Ishikawa (cell line): ENCODE data around the gene RNFT2.

ENCODE experiments used
- CEBPB ChIP-seq: IDR thresholded peaks from 2 replicates; pipeline ENCODE4 v1.6.1; 2012
- CREB1 ChIP-seq: IDR thresholded peaks from 2 replicates; pipeline ENCODE4 v1.6.1; 2012; ENCODE audit warnings: low read depth
- EGR1 ChIP-seq: IDR thresholded peaks from 2 replicates; pipeline ENCODE4 v1.6.1; 2012
- EP300 ChIP-seq: IDR thresholded peaks from 2 replicates; pipeline ENCODE4 v1.6.1; 2012; ENCODE audit warnings: borderline replicate concordance
- FOXM1 ChIP-seq: IDR thresholded peaks from 2 replicates; pipeline ENCODE4 v1.6.1; 2012; ENCODE audit warnings: low read depth, borderline replicate concordance
- MAX ChIP-seq: IDR thresholded peaks from 2 replicates; pipeline ENCODE4 v1.6.1; 2012
- NFIC ChIP-seq: IDR thresholded peaks from 2 replicates; pipeline ENCODE4 v1.6.1; 2012
- RAD21 ChIP-seq: IDR thresholded peaks from 2 replicates; pipeline ENCODE4 v1.6.1; 2012; ENCODE audit warnings: low read depth
- REST ChIP-seq: IDR thresholded peaks from 2 replicates; pipeline ENCODE4 v1.6.1; 2012; ENCODE audit warnings: low read depth, mild to moderate bottlenecking
- TAF1 ChIP-seq: IDR thresholded peaks from 2 replicates; pipeline ENCODE4 v1.6.1; 2012; ENCODE audit warnings: low read depth, mild to moderate bottlenecking
- TCF12 ChIP-seq: IDR thresholded peaks from 2 replicates; pipeline ENCODE4 v1.6.1; 2012; ENCODE audit warnings: low read depth
- TEAD4 ChIP-seq: IDR thresholded peaks from 2 replicates; pipeline ENCODE4 v1.6.1; 2012
- USF1 ChIP-seq: IDR thresholded peaks from 2 replicates; pipeline ENCODE4 v1.6.1; 2012
- YY1 ChIP-seq: IDR thresholded peaks from 2 replicates; pipeline ENCODE4 v1.6.1; 2012; ENCODE audit warnings: low read depth
- ZBTB7A ChIP-seq: IDR thresholded peaks from 2 replicates; pipeline ENCODE4 v1.6.1; 2012; ENCODE audit warnings: low read depth

RNFT2 gene

DNA sequence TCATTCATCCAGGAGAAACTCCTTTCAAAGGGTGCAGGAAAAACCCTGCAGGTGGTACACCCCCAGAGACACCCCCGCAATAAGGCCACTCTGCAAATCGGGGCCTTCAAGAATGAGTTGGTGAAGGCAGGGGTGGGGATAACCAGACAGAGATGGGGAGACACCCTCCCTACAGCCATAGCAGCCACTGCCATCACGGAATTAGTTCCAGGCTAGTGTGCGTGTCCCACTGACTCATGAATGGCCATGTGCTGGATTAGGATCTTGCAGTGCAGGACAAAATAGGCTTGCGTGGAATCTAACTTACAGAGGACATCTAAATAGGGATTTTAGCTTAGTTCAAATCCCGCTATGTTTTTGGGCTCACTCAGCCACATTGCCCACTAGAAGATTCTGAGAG is 38.0 kb upstream of the RNFT2 start:
- no peak for TF ChIP-seq REST
- TF ChIP-seq CEBPB = no peak
- TF ChIP-seq RAD21 = no peak
- TF ChIP-seq YY1 = no peak
- no peak for TF ChIP-seq TCF12

GRCh38 chr12:116701432-116701831 is 36.7 kb upstream of the RNFT2 start:
- TF ChIP-seq TCF12 (no peak), CREB1 (no peak), TAF1 (no peak), CEBPB (no peak), NFIC (no peak), EGR1 (no peak), MAX (no peak), EP300 (no peak), RAD21 (no peak), ZBTB7A (no peak), FOXM1 (no peak), USF1 (no peak)

- TF ChIP-seq TEAD4 (no peak), RAD21 (peak; percentile 92)
Measured at GRCh38 chr12:116703214-116703795, 34.8 kb upstream of the RNFT2 start.

DNA sequence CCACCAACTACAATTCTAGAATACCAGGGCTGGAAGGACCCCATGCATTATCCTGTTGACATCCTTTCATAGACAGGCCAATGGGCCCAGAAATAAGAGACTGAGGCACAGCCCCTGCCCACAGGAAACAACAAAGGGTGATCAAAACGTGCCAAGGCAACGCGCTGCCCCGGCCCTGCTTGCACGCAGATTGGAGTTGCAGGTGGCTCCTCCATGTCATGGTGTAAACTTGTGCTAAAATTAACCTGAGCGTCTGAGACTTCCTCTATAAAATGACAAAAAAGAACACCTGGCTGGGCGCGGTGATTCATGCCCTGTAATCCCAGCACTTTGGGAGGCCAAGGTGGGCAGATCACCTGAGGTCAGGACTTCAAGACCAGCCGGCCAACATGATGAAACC is 30.4 kb upstream of the RNFT2 start:
- TF ChIP-seq FOXM1 = no peak
- TF ChIP-seq REST = no peak
- no peak for TF ChIP-seq CEBPB
- no peak for TF ChIP-seq TCF12
- TF ChIP-seq CREB1 = no peak
- no peak for TF ChIP-seq EP300
- no peak for TF ChIP-seq RAD21
- no peak for TF ChIP-seq TEAD4
- TF ChIP-seq USF1 = no peak
- TF ChIP-seq ZBTB7A = no peak
- no peak for TF ChIP-seq EGR1
- no peak for TF ChIP-seq MAX
- TF ChIP-seq YY1 = no peak
- TF ChIP-seq TAF1 = no peak
- TF ChIP-seq NFIC = no peak

- TF ChIP-seq RAD21 (peak; percentile 70), TEAD4 (no peak)
Measured at GRCh38 chr12:116708826-116709756, 29.0 kb upstream of the RNFT2 start.

GRCh38 chr12:116709768-116710167 is 28.3 kb upstream of the RNFT2 start:
- TF ChIP-seq FOXM1 (no peak), EGR1 (no peak), MAX (no peak), USF1 (no peak), RAD21 (no peak), CREB1 (no peak), TCF12 (no peak), NFIC (no peak), TEAD4 (no peak), REST (no peak), EP300 (no peak)
